Endothelial cell of umbilical vein (primary cell): ENCODE results near the gene MAN2A1. TPM values are rescaled to one million over a fixed set of nuclear protein-coding genes. Genes with fewer than 3 reads are reported as not detected.

Experiments used
- BruUV-seq: library from RNA; stranded (reverse); fragments of 400-500 nt; replicated peaks from 2 replicates; lab custom pipeline; 2021; lab: Mats Ljungman, UMichigan
- CTCF ChIA-PET: fragments of 300-600, 350-600 bp; sonication (Branson Sonifier 250); formaldehyde crosslinking; loops from one replicate; lab custom pipeline; 2021; ENCODE audit warnings: antibody characterized with exemption, inconsistent platforms; lab: Charles Lee
- POLR2A ChIA-PET: fragments of 300-600, 350-600 bp; sonication (Branson Sonifier 250); formaldehyde crosslinking; loops from one replicate; lab custom pipeline; 2021; ENCODE audit warnings: antibody characterized with exemption, inconsistent platforms; lab: Charles Lee
- DNase-seq: peaks from one replicate; pipeline ENCODE4 v3.0.0-alpha.2; 2011; ENCODE audit warnings: low read depth, low spot score
- FAIRE-seq: peaks from 2 replicates; lab custom pipeline; 2011; peaks lifted over from hg19 to GRCh38; lab: Jason Lieb, UNC
- H2AFZ ChIP-seq: 2 replicates; pipeline ENCODE4 v1.6.0; 2012; ENCODE audit warnings: low read depth, low read length, control low read depth, inconsistent platforms
- H3K27ac ChIP-seq: 2 replicates; pipeline ENCODE4 v1.5.1; 2011; ENCODE audit warnings: low read depth, mild to moderate bottlenecking, control low read depth, low read length, moderate library complexity; ENCODE audit not compliant: insufficient read depth
- H3K27me3 ChIP-seq, 2 experiments: 2 replicates each; pipeline versions ENCODE4 v1.6.0 to v1.6.1; 2011; ENCODE audit warnings: low read length in 2 of 2, mixed read lengths in 1 of 2; ENCODE audit not compliant: control insufficient read depth in 2 of 2, insufficient read depth in 2 of 2
- H3K36me3 ChIP-seq, 2 experiments: 2 replicates in 1 of 2; 3 replicates in 1 of 2; pipeline ENCODE4 v1.5.1; 2011; ENCODE audit warnings: low read length in 2 of 2, mild to moderate bottlenecking in 1 of 2, moderate library complexity in 1 of 2; ENCODE audit not compliant: control insufficient read depth in 2 of 2, insufficient read depth in 2 of 2; ENCODE audit errors: extremely low read depth in 1 of 2
- H3K4me1 ChIP-seq: 3 replicates; pipeline ENCODE4 v1.5.1; 2011; ENCODE audit warnings: mild to moderate bottlenecking, low read length; ENCODE audit not compliant: control insufficient read depth, insufficient read depth; ENCODE audit errors: extremely low read depth
- H3K4me2 ChIP-seq: 2 replicates; pipeline ENCODE4 v1.6.1; 2011; ENCODE audit warnings: low read length, control low read depth, mixed read lengths; ENCODE audit not compliant: insufficient read depth
- H3K4me3 ChIP-seq, 3 experiments: fragments of 200-600 bp in 1 of 3; sonication (generic), shearing (Covaris generic) in 1 of 3; replicated peaks in 1 of 3; 2 replicates each; pipeline ENCODE4 v1.5.1; 2011 to 2016; ENCODE audit warnings: control low read depth in 3 of 3, low read length in 3 of 3, mild to moderate bottlenecking in 2 of 3, inconsistent platforms in 1 of 3, low read depth in 1 of 3, moderate library complexity in 1 of 3; ENCODE audit not compliant: insufficient read depth in 1 of 3
- H3K79me2 ChIP-seq: 2 replicates; pipeline ENCODE4 v1.6.0; 2012; ENCODE audit warnings: low read length, inconsistent platforms; ENCODE audit not compliant: control insufficient read depth, insufficient read depth
- H3K9ac ChIP-seq: replicated peaks from 2 replicates; pipeline ENCODE3; 2011; ENCODE audit warnings: low read length, control low read depth; ENCODE audit not compliant: insufficient read depth; ENCODE audit errors: extremely low read depth
- H3K9me1 ChIP-seq: replicated peaks from 3 replicates; pipeline ENCODE4 v1.6.0; 2011; ENCODE audit warnings: mild to moderate bottlenecking, low read length; ENCODE audit not compliant: control insufficient read depth, insufficient read depth; ENCODE audit errors: extremely low read depth
- H3K9me3 ChIP-seq: replicated peaks from 2 replicates; pipeline ENCODE4 v1.5.1; 2012; ENCODE audit warnings: low read length, inconsistent platforms; ENCODE audit not compliant: control insufficient read depth, insufficient read depth
- H4K20me1 ChIP-seq: replicated peaks from 2 replicates; pipeline ENCODE3; 2011; ENCODE audit warnings: mild to moderate bottlenecking, low read length; ENCODE audit not compliant: control insufficient read depth, insufficient read depth; ENCODE audit errors: extremely low read depth
- EZH2 ChIP-seq: IDR thresholded peaks from 2 replicates; pipeline ENCODE4 v1.6.1; 2012; ENCODE audit warnings: borderline replicate concordance, low read depth, mild to moderate bottlenecking, moderate library complexity, low read length, inconsistent platforms; ENCODE audit not compliant: severe bottlenecking
- FOS ChIP-seq: IDR thresholded peaks from 2 replicates; pipeline ENCODE4 v1.6.1; 2011; ENCODE audit warnings: mild to moderate bottlenecking, low read length, moderate library complexity, borderline replicate concordance; ENCODE audit not compliant: insufficient read depth
- GATA2 ChIP-seq: IDR thresholded peaks from 2 replicates; pipeline ENCODE4 v1.7.0; 2011; ENCODE audit warnings: low read depth, mild to moderate bottlenecking, moderate library complexity, mixed read lengths, low read length; ENCODE audit not compliant: insufficient read length, insufficient read depth
- MYC ChIP-seq: IDR thresholded peaks from one replicate; pipeline ENCODE4 v1.6.1; 2011; ENCODE audit warnings: mild to moderate bottlenecking, low read depth, low read length
- POLR2A ChIP-seq: IDR thresholded peaks from 2 replicates; pipeline ENCODE4 v1.6.1; 2012; ENCODE audit warnings: low read depth, mild to moderate bottlenecking, control low read depth, low read length
- dilution Hi-C: fragments of 300-500 bp; cut with MboI; formaldehyde crosslinking; loops from one replicate; pipeline ENCODE4 v1.15.0; 2019; ENCODE audit warnings: low sequenced_read_pairs; ENCODE audit not compliant: extremely low pct_ligation_motif_present
- intact Hi-C: fragments of 100-400 bp; cut with micrococcal nuclease; formaldehyde crosslinking; loops from one replicate; pipeline ENCODE4 v1.10.0; 2022
- polyA plus RNA-seq, 4 experiments: library from polyadenylated mRNA; depleted of rRNA in 3 of 4; stranded (reverse) in 3 of 4; unstranded in 1 of 4; fragments of >200 nt; gene quantifications; 2 replicates each; pipeline versions ENCODE4 v1.2.1 to v1.2.3, GENCODE V29; 2011 to 2012; ENCODE audit warnings: missing spikeins in 1 of 4
- total RNA-seq: library from RNA; stranded (reverse); gene quantifications from 2 replicates; pipeline ENCODE4 v1.2.3, GENCODE V29; 2021
- TF ChIP-seq, protein P1 (sequence below), 2 donors: IDR thresholded peaks; 1 replicate in 1 of 2; 2 replicates in 1 of 2; pipeline ENCODE4 v1.5.1; 2011; ENCODE audit warnings: low read length in 2 of 2, mild to moderate bottlenecking in 2 of 2, moderate library complexity in 2 of 2, control low read depth in 1 of 2, inconsistent platforms in 1 of 2, low read depth in 1 of 2; ENCODE audit not compliant: insufficient read depth in 1 of 2; ENCODE audit errors: extremely low read depth in 1 of 2
- TF ChIP-seq, protein P2 (sequence below): IDR thresholded peaks from 2 replicates; pipeline ENCODE4 v1.6.1; 2011; ENCODE audit not compliant: insufficient read depth, insufficient read length

The MAN2A1 gene
- total and polyA plus RNA-seq, 2 donors (not counting 3 experiments of a cell fraction or from before 2014, with no cell fraction given) = 20.8 to 54.8 TPM

DNA sequence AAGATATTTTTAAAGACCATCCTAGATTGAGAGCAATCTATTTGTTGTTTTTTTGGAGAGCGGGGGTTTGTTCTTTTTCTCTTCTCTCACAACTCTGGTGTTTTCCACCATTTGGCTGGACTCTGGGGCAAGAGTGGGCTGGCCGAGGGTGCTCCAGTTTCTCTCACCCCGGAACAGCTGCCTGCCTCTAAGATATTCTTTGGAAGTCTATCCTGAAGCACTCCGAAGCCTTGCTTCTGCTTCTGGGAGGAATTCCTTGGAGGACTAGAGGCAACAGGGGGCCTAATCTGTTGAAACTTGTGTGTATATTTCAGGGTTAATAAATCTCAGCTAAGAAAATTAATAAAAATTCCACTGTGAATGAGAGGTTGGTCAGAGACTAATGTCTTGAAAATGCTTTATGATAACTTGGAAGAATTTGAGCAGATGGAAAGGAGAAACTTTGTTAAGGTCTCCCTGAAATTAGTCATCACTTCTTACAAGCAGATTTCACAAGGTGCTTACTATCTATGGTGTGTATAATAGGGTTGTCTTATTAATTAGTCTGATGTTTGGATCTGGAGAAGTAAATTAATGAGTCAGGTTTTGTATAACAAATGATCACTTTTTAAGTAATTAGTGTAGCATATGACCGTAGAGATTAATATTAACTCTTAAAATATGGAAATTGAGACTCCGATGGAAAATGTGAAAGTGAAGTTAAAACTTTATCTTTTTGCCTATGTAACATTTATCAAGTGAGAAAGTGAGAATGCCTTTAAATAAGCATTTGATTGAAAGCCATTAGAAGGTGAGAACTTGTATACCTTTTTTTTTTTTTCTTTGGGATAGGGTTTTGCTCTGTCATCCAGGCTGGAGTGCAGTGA lies 4.0 kb downstream of the MAN2A1 start:
- dilution Hi-C loops = no loop called here
- TF ChIP-seq GATA2 (no peak), POLR2A (no peak), FOS (no peak), EZH2 (no peak), MYC (no peak)
- TF ChIP-seq, protein P1, sequence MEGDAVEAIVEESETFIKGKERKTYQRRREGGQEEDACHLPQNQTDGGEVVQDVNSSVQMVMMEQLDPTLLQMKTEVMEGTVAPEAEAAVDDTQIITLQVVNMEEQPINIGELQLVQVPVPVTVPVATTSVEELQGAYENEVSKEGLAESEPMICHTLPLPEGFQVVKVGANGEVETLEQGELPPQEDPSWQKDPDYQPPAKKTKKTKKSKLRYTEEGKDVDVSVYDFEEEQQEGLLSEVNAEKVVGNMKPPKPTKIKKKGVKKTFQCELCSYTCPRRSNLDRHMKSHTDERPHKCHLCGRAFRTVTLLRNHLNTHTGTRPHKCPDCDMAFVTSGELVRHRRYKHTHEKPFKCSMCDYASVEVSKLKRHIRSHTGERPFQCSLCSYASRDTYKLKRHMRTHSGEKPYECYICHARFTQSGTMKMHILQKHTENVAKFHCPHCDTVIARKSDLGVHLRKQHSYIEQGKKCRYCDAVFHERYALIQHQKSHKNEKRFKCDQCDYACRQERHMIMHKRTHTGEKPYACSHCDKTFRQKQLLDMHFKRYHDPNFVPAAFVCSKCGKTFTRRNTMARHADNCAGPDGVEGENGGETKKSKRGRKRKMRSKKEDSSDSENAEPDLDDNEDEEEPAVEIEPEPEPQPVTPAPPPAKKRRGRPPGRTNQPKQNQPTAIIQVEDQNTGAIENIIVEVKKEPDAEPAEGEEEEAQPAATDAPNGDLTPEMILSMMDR (IDR thresholded peaks at IDR 0.05; ENCODE audit: extremely low read depth in 1 of 2, insufficient read depth in 1 of 2, low read depth in 1 of 2, low read length in 2 of 2) = no peak
- TF ChIP-seq, protein P2, sequence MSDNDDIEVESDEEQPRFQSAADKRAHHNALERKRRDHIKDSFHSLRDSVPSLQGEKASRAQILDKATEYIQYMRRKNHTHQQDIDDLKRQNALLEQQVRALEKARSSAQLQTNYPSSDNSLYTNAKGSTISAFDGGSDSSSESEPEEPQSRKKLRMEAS = no peak
- Histone ChIP-seq H3K79me2 (peaks cover 76% of the 10 kb centered on the region), H4K20me1 (peaks cover 2% of the 10 kb centered on the region), H3K4me1 (peaks cover 8% of the 10 kb centered on the region), H3K9me3 (no peaks in the 10 kb centered on the region), H2AFZ (no peak overlapping the region), H3K9ac (no peak overlapping the region), H3K27ac (no peak overlapping the region), H3K4me2 (no peak overlapping the region), H3K36me3 (no peaks in the 10 kb centered on the region), H3K4me3 (no peak overlapping the region), H3K9me1 (no peaks in the 10 kb centered on the region), H3K27me3 (no peaks in the 10 kb centered on the region)
- no peak for FAIRE-seq
- no peak for DNase-seq
- ChIA-PET POLR2A (no interaction called here), CTCF (interaction anchor here (1.5 to 2.2 kb wide), 2 partner anchors 56 to 931 kb away, joined by 3 to 5 read pairs; no protein-coding TSS in a partner anchor)
- intact Hi-C loops = loop anchor here (10.0 kb wide), 1 partner anchor 589 kb away; no protein-coding TSS in a partner anchor
- no TSS peak for BruUV-seq
